A172 (cell line): ENCODE data around the gene EGFLAM. TPM values are rescaled to one million over a fixed set of nuclear protein-coding genes. Genes with fewer than 3 reads are reported as not detected.
"Not testable (repeated sequence)": the region's sequence is repeated elsewhere in the genome, so short reads cannot be mapped to it uniquely, and the experiment has no call there.

ENCODE experiments used
- DNase-seq: peaks from one replicate; pipeline ENCODE4 v3.0.0-alpha.2; 2015; ENCODE audit warnings: low spot score
- total RNA-seq: library from RNA; depleted of rRNA; stranded (reverse); fragments of >200 nt; shearing (Covaris generic); gene quantifications from 2 replicates; pipeline ENCODE4 v1.2.3, GENCODE V29; 2014

The EGFLAM gene
- total RNA-seq, 1 experiment from 2014 or later, result 0.07 TPM

- no peak for DNase-seq
Measured at GRCh38 chr5:38375423-38375822, 117.1 kb downstream of the EGFLAM start.

- DNase-seq, result no peak
Measured at GRCh38 chr5:38376404-38376803, 118.0 kb downstream of the EGFLAM start.

- DNase-seq, result no peak
Measured at GRCh38 chr5:38378579-38378978, 120.2 kb downstream of the EGFLAM start.

GRCh38 chr5:38379350-38379937, 121.1 kb downstream of the EGFLAM start:
- DNase-seq, result no peak

- no peak for DNase-seq
Measured at GRCh38 chr5:38380537-38380936, 122.2 kb downstream of the EGFLAM start.

GRCh38 chr5:38381361-38381760, 123.0 kb downstream of the EGFLAM start:
- no peak for DNase-seq

- DNase-seq, result peak; percentile 87
Measured at GRCh38 chr5:38382898-38383297, 124.5 kb downstream of the EGFLAM start.

- no peak for DNase-seq
Measured at GRCh38 chr5:38383701-38384100, 125.3 kb downstream of the EGFLAM start.

- DNase-seq, result no peak
Measured at GRCh38 chr5:38384396-38384795, 126.0 kb downstream of the EGFLAM start.

GRCh38 chr5:38387161-38387560, 128.8 kb downstream of the EGFLAM start:
- no peak for DNase-seq

- DNase-seq, result no peak
Measured at GRCh38 chr5:38393636-38394035, 135.3 kb downstream of the EGFLAM start.

- DNase-seq, result no peak
Measured at GRCh38 chr5:38396766-38397165, 138.4 kb downstream of the EGFLAM start.

GRCh38 chr5:38400365-38400764, 142.0 kb downstream of the EGFLAM start:
- no peak for DNase-seq

GRCh38 chr5:38401145-38401544, 142.8 kb downstream of the EGFLAM start:
- no peak for DNase-seq

- DNase-seq, result peak; percentile 23
Measured at GRCh38 chr5:38403406-38403805, 145.0 kb downstream of the EGFLAM start.

GRCh38 chr5:38403877-38404635, 145.7 kb downstream of the EGFLAM start:
- no peak for DNase-seq

GRCh38 chr5:38404667-38405276, 146.4 kb downstream of the EGFLAM start:
- no peak for DNase-seq

- DNase-seq, result no peak
Measured at GRCh38 chr5:38408446-38409198, 150.3 kb downstream of the EGFLAM start.

GRCh38 chr5:38410304-38410990, 152.1 kb downstream of the EGFLAM start:
- no peak for DNase-seq

GRCh38 chr5:38413696-38414095, 155.3 kb downstream of the EGFLAM start:
- no peak for DNase-seq

GRCh38 chr5:38414348-38414747, 156.0 kb downstream of the EGFLAM start:
- DNase-seq, result peak; percentile 37

- not testable (repeated sequence) for DNase-seq
Measured at GRCh38 chr5:38415772-38416171, 157.4 kb downstream of the EGFLAM start.
